HEK293 (cell line): Measurements from ENCODE around the gene POM121L2.
A peak's percentile ranks its signal among the peaks of the same experiment; 100 is the strongest.

Experiments
- BCL6B ChIP-seq: fragments of 450-650 bp; formaldehyde crosslinking; IDR thresholded peaks from 2 replicates; pipeline ENCODE4 v1.5.1; 2017; ENCODE audit warnings: missing biosample characterization, missing genetic modification characterization
- EGR2 ChIP-seq: fragments of 450-650 bp; formaldehyde crosslinking; IDR thresholded peaks from 2 replicates; pipeline ENCODE4 v1.5.1; 2016; ENCODE audit warnings: low read depth, missing biosample characterization, missing genetic modification characterization
- KLF16 ChIP-seq: fragments of 450-650 bp; formaldehyde crosslinking; IDR thresholded peaks from 2 replicates; pipeline ENCODE4 v1.5.1; 2017; ENCODE audit warnings: missing biosample characterization, missing genetic modification characterization
- KLF9 ChIP-seq: fragments of 450-650 bp; formaldehyde crosslinking; IDR thresholded peaks from 2 replicates; pipeline ENCODE4 v1.5.1; 2016; ENCODE audit warnings: missing biosample characterization, missing genetic modification characterization, low read depth
- MZF1 ChIP-seq: fragments of 450-650 bp; formaldehyde crosslinking; IDR thresholded peaks from 2 replicates; pipeline ENCODE4 v1.5.1; 2017; ENCODE audit warnings: missing biosample characterization, missing genetic modification characterization, borderline replicate concordance
- PRDM10 ChIP-seq: fragments of 450-650 bp; formaldehyde crosslinking; IDR thresholded peaks from 2 replicates; pipeline ENCODE4 v1.5.1; 2016; ENCODE audit warnings: missing biosample characterization, missing genetic modification characterization
- SP2 ChIP-seq: fragments of 450-650 bp; formaldehyde crosslinking; IDR thresholded peaks from 2 replicates; pipeline ENCODE4 v1.5.1; 2016; ENCODE audit warnings: missing biosample characterization, missing genetic modification characterization
- WT1 ChIP-seq: fragments of 450-650 bp; formaldehyde crosslinking; IDR thresholded peaks from 2 replicates; pipeline ENCODE4 v1.5.1; 2016; ENCODE audit warnings: missing biosample characterization, missing genetic modification characterization
- ZBTB20 ChIP-seq: fragments of 450-650 bp; formaldehyde crosslinking; IDR thresholded peaks from 2 replicates; pipeline ENCODE4 v1.5.1; 2016; ENCODE audit warnings: missing biosample characterization, missing genetic modification characterization
- ZBTB7A ChIP-seq: fragments of 450-650 bp; formaldehyde crosslinking; IDR thresholded peaks from 2 replicates; pipeline ENCODE4 v1.5.1; 2016; ENCODE audit warnings: low read depth, missing biosample characterization, missing genetic modification characterization
- ZFP69B ChIP-seq: fragments of 450-650 bp; formaldehyde crosslinking; IDR thresholded peaks from 2 replicates; pipeline ENCODE4 v1.5.1; 2016; ENCODE audit warnings: missing biosample characterization, missing genetic modification characterization
- ZNF175 ChIP-seq: fragments of 450-650 bp; formaldehyde crosslinking; IDR thresholded peaks from 2 replicates; pipeline ENCODE4 v1.5.1; 2016; ENCODE audit warnings: missing biosample characterization, missing genetic modification characterization
- ZNF184 ChIP-seq: fragments of 450-650 bp; IDR thresholded peaks from 2 replicates; pipeline ENCODE4 v1.5.1; 2018; ENCODE audit warnings: missing biosample characterization, mild to moderate bottlenecking, missing genetic modification characterization
- ZNF202 ChIP-seq: fragments of 450-650 bp; formaldehyde crosslinking; IDR thresholded peaks from 2 replicates; pipeline ENCODE4 v1.5.1; 2016; ENCODE audit warnings: missing biosample characterization, missing genetic modification characterization, borderline replicate concordance
- ZNF211 ChIP-seq: fragments of 450-650 bp; formaldehyde crosslinking; IDR thresholded peaks from 2 replicates; pipeline ENCODE4 v1.5.1; 2016; ENCODE audit warnings: low read depth, missing biosample characterization, missing genetic modification characterization
- ZNF248 ChIP-seq: fragments of 450-650 bp; formaldehyde crosslinking; IDR thresholded peaks from 2 replicates; pipeline ENCODE4 v1.5.1; 2017; ENCODE audit warnings: missing biosample characterization, missing genetic modification characterization
- ZNF266 ChIP-seq: fragments of 450-650 bp; formaldehyde crosslinking; IDR thresholded peaks from 2 replicates; pipeline ENCODE4 v1.5.1; 2016; ENCODE audit warnings: missing biosample characterization, missing genetic modification characterization, low read depth
- ZNF416 ChIP-seq: fragments of 450-650 bp; formaldehyde crosslinking; IDR thresholded peaks from 2 replicates; pipeline ENCODE4 v1.5.1; 2016; ENCODE audit warnings: missing biosample characterization, missing genetic modification characterization
- ZNF426 ChIP-seq: fragments of 450-650 bp; formaldehyde crosslinking; IDR thresholded peaks from 2 replicates; pipeline ENCODE4 v1.5.1; 2017; ENCODE audit warnings: missing biosample characterization, missing genetic modification characterization, mild to moderate bottlenecking, inconsistent platforms, moderate library complexity
- ZNF433 ChIP-seq: fragments of 450-650 bp; formaldehyde crosslinking; IDR thresholded peaks from 2 replicates; pipeline ENCODE4 v1.5.1; 2016; ENCODE audit warnings: missing biosample characterization, missing genetic modification characterization, low read depth
- ZNF449 ChIP-seq: fragments of 450-650 bp; formaldehyde crosslinking; IDR thresholded peaks from 2 replicates; pipeline ENCODE4 v1.5.1; 2017; ENCODE audit warnings: missing biosample characterization, mild to moderate bottlenecking, missing genetic modification characterization, moderate library complexity
- ZNF518A ChIP-seq: fragments of 450-650 bp; formaldehyde crosslinking; conservative IDR thresholded peaks from 2 replicates; pipeline ENCODE4 v1.5.1; 2016; ENCODE audit warnings: low read depth, missing biosample characterization, missing genetic modification characterization
- ZNF555 ChIP-seq: fragments of 450-650 bp; formaldehyde crosslinking; conservative IDR thresholded peaks from 2 replicates; pipeline ENCODE4 v1.5.1; 2017; ENCODE audit warnings: missing biosample characterization, mild to moderate bottlenecking, missing genetic modification characterization, inconsistent platforms
- ZNF558 ChIP-seq: fragments of 450-650 bp; formaldehyde crosslinking; IDR thresholded peaks from 2 replicates; pipeline ENCODE4 v1.5.1; 2016; ENCODE audit warnings: missing biosample characterization, missing genetic modification characterization
- ZNF660 ChIP-seq: fragments of 450-650 bp; IDR thresholded peaks from 2 replicates; pipeline ENCODE4 v1.5.1; 2018; ENCODE audit warnings: missing biosample characterization, mild to moderate bottlenecking, missing genetic modification characterization
- ZNF777 ChIP-seq: fragments of 450-650 bp; formaldehyde crosslinking; IDR thresholded peaks from 2 replicates; pipeline ENCODE4 v1.5.1; 2017; ENCODE audit warnings: missing biosample characterization, missing genetic modification characterization, borderline replicate concordance
- ZXDB ChIP-seq: fragments of 450-650 bp; formaldehyde crosslinking; IDR thresholded peaks from 2 replicates; pipeline ENCODE4 v1.5.1; 2016; ENCODE audit warnings: missing biosample characterization, missing genetic modification characterization

POM121L2 gene

GRCh38 chr6:27297857-27298730 lies 14.0 kb downstream of the POM121L2 start (continued):
- TF ChIP-seq ZNF184 (tag by site-specific recombination) (0 out of 2 replicates have a peak, but pooled peaks have one; percentile 46), MZF1 (0 out of 2 replicates have a peak, but pooled peaks have one; percentile 28), ZBTB20 (tag by site-specific recombination) (no peak), ZNF211 (no peak), ZNF777 (0 out of 2 replicates have a peak, but pooled peaks have one; percentile 15), ZNF660 (tag by site-specific recombination) (peak; percentile 95), ZXDB (tag by site-specific recombination) (peak; percentile 67), EGR2 (tag by site-specific recombination) (0 out of 2 replicates have a peak, but pooled peaks have one; percentile 20), ZNF266 (no peak), KLF16 (tag by site-specific recombination) (no peak), ZNF555 (no peak), ZBTB7A (tag by site-specific recombination) (no peak), SP2 (tag by site-specific recombination) (no peak), ZNF449 (tag by site-specific recombination) (no peak), PRDM10 (no peak), ZNF416 (tag by site-specific recombination) (no peak), KLF9 (tag by site-specific recombination) (no peak), ZNF426 (tag by site-specific recombination) (no peak), ZFP69B (tag by site-specific recombination) (peak; percentile 49; the same call in 1 of the 2 replicates), WT1 (tag by site-specific recombination) (no peak; the same call in 1 of the 2 replicates), ZNF175 (tag by site-specific recombination) (no peak), BCL6B (peak; percentile 96), ZNF518A (tag by site-specific recombination) (0 out of 2 replicates have a peak, but pooled peaks have one; percentile 33), ZNF202 (tag by site-specific recombination) (no peak), ZNF558 (peak; percentile 71), ZNF248 (tag by site-specific recombination) (no peak), ZNF433 (tag by site-specific recombination) (0 out of 2 replicates have a peak, but pooled peaks have one; percentile 9)
